Measurements from ENCODE around the gene GSDME.

The GSDME gene

DNA sequence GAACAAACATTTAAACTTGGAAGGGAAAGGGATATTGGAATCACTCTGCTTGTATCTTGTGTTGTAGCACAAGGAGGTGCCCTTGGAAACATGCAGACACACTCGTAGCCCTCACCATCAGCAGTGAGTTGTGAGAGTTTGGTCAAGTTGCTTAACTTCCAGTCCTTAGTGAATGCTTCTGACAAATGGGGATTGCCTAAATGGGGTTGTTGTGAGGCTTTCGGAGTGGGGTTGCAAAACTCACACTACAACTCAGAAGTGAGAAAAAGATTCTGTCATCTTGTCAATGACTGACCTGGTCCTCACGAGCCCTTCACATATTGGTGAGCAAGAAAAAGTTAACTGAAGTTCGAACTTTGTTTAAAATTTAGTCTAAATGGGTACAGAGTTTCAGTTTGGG is 29.0 kb upstream of the GSDME start:
- Histone ChIP-seq H3K36me3 (ENCODE audit: insufficient read depth, low read length) (no peaks in the 10 kb centered on the region), H3K4me1 (ENCODE audit: insufficient read depth, low read length) (no peaks in the 10 kb centered on the region), H3K9ac (ENCODE audit: low read depth, low read length) (no peak overlapping the region), H3K9me3 (ENCODE audit: control insufficient read depth, insufficient read depth, low read length) (peaks cover 5% of the 10 kb centered on the region; the same call in 1 of the 2 replicates)

DNA sequence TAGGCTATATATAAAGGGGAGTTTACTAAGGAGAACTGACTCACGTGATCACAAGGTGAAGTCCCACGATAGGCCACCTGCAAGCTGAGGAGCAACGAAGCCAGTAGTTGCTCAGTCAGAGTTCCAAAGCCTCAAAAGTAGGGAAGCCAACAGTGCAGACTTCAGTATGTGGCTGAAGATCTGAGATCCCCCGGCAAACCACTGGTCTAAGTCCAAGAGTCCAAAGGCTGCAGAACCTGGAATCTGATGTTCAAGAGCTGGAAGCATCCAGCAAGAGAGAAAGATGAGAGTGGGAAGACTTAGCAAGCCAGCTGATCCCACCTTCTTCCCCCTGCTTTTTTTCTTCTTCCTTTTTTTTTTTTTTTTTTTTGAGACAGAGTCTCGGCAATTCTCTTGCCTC is 27.0 kb upstream of the GSDME start:
- peaks cover 5% of the 10 kb centered on the region; the same call in 1 of the 2 replicates for H3K9me3 ChIP-seq (ENCODE audit: control insufficient read depth, insufficient read depth, low read length)
- H3K4me1 ChIP-seq (ENCODE audit: insufficient read depth, low read length): no peaks in the 10 kb centered on the region
- no peaks in the 10 kb centered on the region for H3K36me3 ChIP-seq (ENCODE audit: insufficient read depth, low read length)
- H3K9ac ChIP-seq (ENCODE audit: low read depth, low read length): no peak overlapping the region

DNA sequence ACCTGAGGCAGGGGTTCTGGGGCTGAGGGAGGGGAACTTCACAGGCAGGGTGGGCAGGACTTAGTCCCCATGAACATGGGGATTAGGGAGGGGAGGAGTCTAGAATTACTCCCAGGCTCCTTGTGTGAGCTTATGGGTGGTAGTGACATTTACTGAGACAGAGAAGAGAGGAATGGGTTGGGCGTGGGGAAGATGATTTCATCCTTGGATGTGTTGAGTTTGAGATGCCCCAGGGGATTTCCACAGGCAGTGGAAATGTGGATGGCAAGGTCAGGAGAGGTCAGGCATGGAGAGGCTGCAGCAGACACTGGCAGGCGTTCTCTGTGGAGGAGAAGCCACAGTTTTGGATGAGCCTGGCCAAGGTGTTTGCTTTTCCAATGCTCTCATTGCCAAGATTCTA is 26.4 kb upstream of the GSDME start:
- Histone ChIP-seq H3K36me3 (ENCODE audit: insufficient read depth, low read length) (no peaks in the 10 kb centered on the region), H3K9me3 (ENCODE audit: control insufficient read depth, insufficient read depth, low read length) (0 out of 2 replicates have a peak, but pooled peaks cover under 1% of the 10 kb centered on the region), H3K9ac (ENCODE audit: low read depth, low read length) (no peak overlapping the region), H3K4me1 (ENCODE audit: insufficient read depth, low read length) (no peaks in the 10 kb centered on the region)

DNA sequence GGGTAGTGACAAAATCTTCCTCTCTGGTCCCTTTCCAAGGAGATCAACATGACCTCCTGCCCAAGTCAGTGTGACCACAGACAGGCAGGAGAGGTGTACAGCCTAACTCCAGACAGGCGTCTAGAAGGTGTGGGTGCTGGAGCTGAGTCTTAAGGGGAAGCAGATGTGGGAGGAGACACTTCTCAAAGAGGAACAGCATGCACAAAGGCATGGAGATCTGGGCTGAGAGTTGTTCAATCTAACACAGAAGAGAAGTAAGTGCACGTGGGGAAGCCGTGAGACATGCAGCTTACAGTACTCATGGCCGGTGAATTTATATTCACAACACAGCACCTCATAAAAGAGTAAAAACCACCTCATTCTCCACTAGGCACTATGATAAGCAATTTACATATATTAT is 23.8 kb upstream of the GSDME start:
- Histone ChIP-seq H3K4me1 (ENCODE audit: insufficient read depth, low read length) (no peaks in the 10 kb centered on the region), H3K36me3 (ENCODE audit: insufficient read depth, low read length) (no peaks in the 10 kb centered on the region)

DNA sequence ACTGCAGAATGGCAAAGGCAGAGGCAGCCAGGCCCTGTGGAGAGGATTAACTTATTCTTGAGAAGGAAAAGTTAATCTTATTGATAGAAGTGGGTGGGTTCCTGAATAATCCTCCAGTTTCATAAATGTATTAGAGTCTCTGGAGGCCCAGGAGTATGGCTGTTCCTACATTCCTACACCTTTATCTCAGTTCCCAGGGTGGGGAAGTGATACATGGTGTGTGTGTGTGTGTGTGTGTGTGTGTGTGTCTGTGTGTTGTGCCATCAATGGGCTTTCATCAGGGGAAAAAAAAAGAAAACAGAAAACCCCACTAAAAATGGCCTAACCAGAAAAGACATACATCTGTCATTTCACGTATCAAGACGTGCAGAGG is 22.0 kb upstream of the GSDME start:
- Histone ChIP-seq H3K36me3 (ENCODE audit: insufficient read depth, low read length) (no peaks in the 10 kb centered on the region), H3K9me3 (ENCODE audit: control insufficient read depth, insufficient read depth, low read length) (no peaks in the 10 kb centered on the region), H3K4me1 (ENCODE audit: insufficient read depth, low read length) (no peaks in the 10 kb centered on the region), H3K9ac (ENCODE audit: low read depth, low read length) (no peak overlapping the region)

More for the DNA sequence above, 23.8 kb upstream of the GSDME start:
- no peak overlapping the region for H3K9ac ChIP-seq (ENCODE audit: low read depth, low read length)
- no peaks in the 10 kb centered on the region for H3K9me3 ChIP-seq (ENCODE audit: control insufficient read depth, insufficient read depth, low read length)

DNA sequence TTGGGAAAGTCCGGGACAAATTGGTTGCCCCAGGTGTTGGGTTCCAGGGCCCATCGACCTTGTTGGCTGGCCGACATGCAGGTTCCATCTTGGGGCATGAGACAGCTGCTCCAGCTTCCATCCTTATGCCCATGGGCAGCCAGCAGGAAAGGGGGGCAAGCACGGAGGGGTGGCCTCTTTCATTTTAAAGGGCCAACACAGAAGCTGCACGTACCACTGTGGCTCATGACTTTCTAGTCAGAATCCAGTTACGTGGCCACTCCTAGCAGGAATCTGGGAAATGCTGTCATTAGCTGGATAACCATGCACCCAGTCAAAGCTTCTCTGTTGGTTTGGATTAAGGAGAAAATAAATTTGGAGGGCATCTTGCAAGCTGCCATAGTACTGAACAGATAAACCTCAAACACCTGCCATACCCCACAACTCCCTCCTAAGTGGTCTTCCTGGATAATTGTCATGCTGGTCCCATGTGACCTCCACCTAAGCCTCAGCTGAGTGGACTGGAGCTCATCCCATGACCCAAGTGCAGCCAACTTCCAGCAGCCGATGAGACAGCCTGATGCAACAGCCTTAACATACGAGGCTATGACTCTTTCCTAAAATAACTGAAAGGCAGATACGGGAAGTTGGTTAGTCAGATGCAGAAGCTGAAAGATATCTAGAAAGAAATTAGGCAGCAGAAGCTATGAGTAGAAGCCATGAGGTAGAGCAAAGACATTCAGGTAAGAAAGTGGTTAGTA is 21.4 kb upstream of the GSDME start:
- Histone ChIP-seq H3K9me3 (ENCODE audit: control insufficient read depth, insufficient read depth, low read length) (no peaks in the 10 kb centered on the region), H3K4me1 (ENCODE audit: insufficient read depth, low read length) (0 out of 2 replicates have a peak, but pooled peaks cover under 1% of the 10 kb centered on the region), H3K36me3 (ENCODE audit: insufficient read depth, low read length) (no peaks in the 10 kb centered on the region), H3K9ac (ENCODE audit: low read depth, low read length) (no peak overlapping the region)

DNA sequence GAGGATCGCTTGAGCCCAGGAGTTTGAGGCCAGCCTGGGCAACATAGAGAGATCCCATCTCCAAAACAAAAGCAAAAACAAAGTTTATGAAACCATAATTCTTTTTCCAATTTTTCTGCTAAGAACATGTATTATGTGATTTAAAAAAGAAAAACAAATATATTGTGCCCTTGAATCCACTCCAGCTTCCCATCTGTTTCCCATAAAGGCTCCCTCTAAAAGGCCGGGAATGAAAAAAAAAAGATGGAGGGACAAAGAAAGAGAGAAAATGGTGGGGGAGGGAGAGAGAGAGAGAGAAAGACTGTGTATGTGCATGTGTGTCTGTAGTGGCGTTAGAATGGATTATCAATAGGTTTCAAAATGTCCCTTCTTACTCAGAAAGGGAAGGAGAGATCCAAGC is 20.5 kb upstream of the GSDME start:
- Histone ChIP-seq H3K36me3 (ENCODE audit: insufficient read depth, low read length) (no peaks in the 10 kb centered on the region), H3K9me3 (ENCODE audit: control insufficient read depth, insufficient read depth, low read length) (no peaks in the 10 kb centered on the region), H3K9ac (ENCODE audit: low read depth, low read length) (no peak overlapping the region), H3K4me1 (ENCODE audit: insufficient read depth, low read length) (0 out of 2 replicates have a peak, but pooled peaks cover 4% of the 10 kb centered on the region)

DNA sequence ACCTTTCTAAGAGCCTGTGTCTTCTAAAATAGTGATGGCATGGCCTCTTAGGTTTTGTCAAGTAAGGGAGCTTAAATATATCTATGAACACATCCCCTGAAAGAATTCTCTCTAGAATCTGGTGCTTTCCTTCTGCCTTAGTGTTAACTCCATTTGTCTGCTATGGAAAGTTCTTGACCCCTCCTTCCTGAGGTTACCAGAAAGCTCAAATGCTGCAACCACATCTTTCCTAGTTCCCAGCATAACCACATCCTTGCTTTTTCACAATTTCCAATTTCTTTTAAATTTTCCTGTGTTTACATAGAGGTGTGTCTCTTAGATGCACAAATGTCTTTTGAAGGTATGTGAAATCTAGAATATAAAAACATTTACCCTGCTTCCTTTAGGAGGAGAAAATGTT is 16.4 kb upstream of the GSDME start:
- no peaks in the 10 kb centered on the region for H3K9me3 ChIP-seq (ENCODE audit: control insufficient read depth, insufficient read depth, low read length)
- H3K36me3 ChIP-seq (ENCODE audit: insufficient read depth, low read length): no peaks in the 10 kb centered on the region

DNA sequence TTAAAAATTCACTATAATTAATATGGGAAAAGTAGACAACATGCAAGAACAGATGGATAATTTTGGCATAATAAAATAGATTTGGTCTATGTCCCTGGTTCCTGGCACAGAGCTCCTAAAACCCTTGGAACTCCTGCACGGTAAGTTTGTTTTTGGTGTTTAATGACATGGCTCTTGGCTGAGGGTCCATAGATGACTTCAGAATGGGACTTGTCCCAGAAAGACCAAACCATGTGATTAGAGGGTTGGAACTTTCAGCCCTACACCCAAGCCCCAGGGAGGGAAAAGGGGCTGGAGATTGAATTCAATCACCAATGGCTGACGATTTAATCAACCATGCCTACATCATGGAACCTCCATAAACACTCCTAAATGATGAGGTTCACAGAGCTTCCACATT is 12.6 kb upstream of the GSDME start:
- Histone ChIP-seq H3K36me3 (ENCODE audit: insufficient read depth, low read length) (no peaks in the 10 kb centered on the region), H3K9me3 (ENCODE audit: control insufficient read depth, insufficient read depth, low read length) (no peaks in the 10 kb centered on the region), H3K4me1 (ENCODE audit: insufficient read depth, low read length) (0 out of 2 replicates have a peak, but pooled peaks cover 6% of the 10 kb centered on the region), H3K9ac (ENCODE audit: low read depth, low read length) (no peak overlapping the region)

More for the DNA sequence above, 16.4 kb upstream of the GSDME start:
- H3K4me1 ChIP-seq (ENCODE audit: insufficient read depth, low read length): 0 out of 2 replicates have a peak, but pooled peaks cover 4% of the 10 kb centered on the region
- H3K9ac ChIP-seq (ENCODE audit: low read depth, low read length): no peak overlapping the region; the same call in 1 of the 2 replicates

DNA sequence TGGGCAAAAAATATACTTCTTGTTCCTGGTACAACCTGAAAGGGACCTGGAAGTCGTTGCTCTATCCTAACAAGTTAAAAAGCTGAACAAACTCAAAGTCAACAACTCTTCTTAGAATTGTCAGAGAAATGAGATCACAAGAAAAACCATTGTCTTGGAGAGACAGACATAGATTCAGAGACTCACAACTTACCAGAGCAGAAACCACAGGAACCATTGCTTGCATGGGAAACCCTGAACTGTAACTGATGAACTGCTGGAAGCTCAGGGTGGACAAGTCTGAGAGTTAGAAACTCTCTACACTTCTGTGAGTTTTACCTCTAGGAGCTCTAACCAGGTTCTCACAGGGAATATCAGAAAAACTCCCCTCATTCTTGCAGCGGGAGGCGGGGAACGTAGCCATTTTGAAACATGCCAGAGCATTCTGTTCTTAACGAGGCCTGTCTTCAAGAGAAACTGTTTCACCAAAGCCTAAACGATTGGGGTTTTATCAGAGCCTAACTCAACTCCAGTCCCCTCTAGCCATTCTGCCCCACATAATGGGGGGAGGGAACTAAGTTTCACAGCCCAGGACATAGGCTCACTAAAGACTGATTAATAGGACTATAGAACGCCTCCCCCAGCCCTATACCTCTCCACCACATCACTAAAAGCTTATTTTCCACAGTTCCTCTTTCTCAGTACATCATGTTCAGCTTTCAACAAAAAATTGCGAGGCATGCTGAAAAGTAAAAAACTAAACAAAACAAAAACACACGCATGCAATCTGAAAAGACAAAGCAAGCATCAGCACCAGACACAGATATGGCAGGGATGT is 12.0 kb upstream of the GSDME start:
- Histone ChIP-seq H3K4me1 (ENCODE audit: insufficient read depth, low read length) (0 out of 2 replicates have a peak, but pooled peaks cover 6% of the 10 kb centered on the region), H3K36me3 (ENCODE audit: insufficient read depth, low read length) (no peaks in the 10 kb centered on the region), H3K9ac (ENCODE audit: low read depth, low read length) (no peak overlapping the region), H3K9me3 (ENCODE audit: control insufficient read depth, insufficient read depth, low read length) (no peaks in the 10 kb centered on the region)

DNA sequence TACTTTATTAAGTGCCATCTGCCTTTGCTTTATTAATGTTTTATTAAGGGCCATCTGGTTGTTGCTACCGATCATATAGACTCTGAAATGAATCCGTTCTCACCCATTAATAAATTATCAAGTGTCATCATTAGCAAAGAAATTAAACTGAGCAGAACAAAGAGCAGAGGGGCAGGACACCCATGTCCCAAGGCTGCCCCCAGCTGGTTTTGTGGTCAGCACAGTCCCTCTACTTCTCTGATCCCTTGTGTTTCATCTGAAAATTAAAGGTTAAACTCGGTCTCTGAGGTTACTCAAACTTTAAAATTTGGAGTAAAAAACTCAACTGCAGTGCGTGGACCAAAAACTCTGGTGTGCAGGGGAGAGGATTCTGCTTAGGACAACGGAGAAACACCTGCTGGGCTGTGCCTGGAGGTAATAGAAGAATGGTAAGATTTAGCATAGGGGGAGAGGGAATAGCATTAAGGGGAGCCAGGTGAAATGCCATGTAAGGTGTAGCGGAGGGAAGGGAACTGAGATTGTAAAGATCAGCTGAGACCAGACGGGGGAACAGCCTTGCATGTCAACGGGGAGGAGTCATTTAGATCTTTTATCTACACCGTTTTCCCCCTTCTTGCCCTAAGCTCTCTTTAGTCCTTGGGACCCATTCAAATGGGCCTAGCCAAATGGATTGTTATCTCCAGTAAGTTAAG is 10.8 kb upstream of the GSDME start:
- Histone ChIP-seq H3K9ac (ENCODE audit: low read depth, low read length) (no peak overlapping the region), H3K36me3 (ENCODE audit: insufficient read depth, low read length) (no peaks in the 10 kb centered on the region), H3K9me3 (ENCODE audit: control insufficient read depth, insufficient read depth, low read length) (no peaks in the 10 kb centered on the region), H3K4me1 (ENCODE audit: insufficient read depth, low read length) (0 out of 2 replicates have a peak, but pooled peaks cover 2% of the 10 kb centered on the region)

DNA sequence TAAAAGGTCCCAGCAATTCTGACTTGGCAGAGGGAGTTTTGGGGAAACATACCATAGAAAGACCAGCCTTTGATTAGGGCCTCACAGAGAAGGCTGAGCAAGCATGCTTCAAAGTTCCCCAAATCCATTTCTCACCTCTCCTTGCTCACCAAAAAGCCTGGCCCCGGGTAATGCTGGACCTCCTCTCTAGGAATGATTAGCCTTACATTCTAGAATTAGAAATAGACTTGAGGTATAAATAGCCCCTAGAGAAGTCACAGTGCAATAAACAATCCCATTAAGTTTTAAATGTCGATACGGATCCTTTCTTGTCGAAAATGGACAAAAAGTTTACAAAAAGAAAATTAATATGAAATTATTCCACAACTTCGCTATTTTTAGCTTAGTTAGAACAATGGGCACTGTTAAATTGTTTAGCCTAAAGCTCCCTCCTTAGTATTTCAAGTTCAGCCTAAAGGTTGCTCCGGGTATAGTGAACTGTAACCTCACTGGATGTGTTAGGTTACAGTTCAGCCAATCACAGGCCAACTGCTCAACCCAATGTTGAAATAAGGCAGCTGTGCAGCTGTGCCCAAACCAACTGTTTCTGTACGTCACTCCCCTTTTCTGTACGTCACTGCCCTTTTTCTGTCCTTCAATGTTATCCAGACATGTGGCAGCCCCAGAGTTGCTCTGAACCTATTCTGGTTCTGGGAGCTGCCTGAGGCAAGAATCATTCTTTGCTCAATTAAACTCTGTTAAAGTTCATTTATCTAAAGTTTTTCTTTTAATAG is 7.9 kb upstream of the GSDME start:
- Histone ChIP-seq H3K9me3 (ENCODE audit: control insufficient read depth, insufficient read depth, low read length) (no peaks in the 10 kb centered on the region), H3K36me3 (ENCODE audit: insufficient read depth, low read length) (no peaks in the 10 kb centered on the region), H3K4me1 (ENCODE audit: insufficient read depth, low read length) (0 out of 2 replicates have a peak, but pooled peaks cover 2% of the 10 kb centered on the region), H3K9ac (ENCODE audit: low read depth, low read length) (no peak overlapping the region)

DNA sequence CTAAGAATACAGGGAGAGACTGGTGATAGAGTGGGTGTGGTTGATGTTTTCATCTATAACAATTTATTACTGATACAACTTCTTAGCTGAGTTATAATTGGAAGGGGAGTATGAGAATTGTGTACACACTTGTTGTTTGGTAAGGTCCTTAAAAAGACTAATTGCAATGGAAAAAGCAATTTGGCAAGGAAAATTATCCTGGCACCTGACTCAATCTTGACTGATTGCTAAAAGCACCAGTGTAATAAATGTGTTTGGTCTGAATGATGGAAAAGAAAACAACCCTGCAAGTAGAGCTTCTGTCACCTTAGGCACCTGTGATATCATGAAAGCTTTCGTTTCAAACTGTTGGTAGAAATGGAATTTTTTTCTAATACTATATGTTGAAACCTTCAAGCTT is 6.7 kb upstream of the GSDME start:
- H3K36me3 ChIP-seq (ENCODE audit: insufficient read depth, low read length): no peaks in the 10 kb centered on the region
- 0 out of 2 replicates have a peak, but pooled peaks cover 2% of the 10 kb centered on the region for H3K4me1 ChIP-seq (ENCODE audit: insufficient read depth, low read length)
- H3K9me3 ChIP-seq (ENCODE audit: control insufficient read depth, insufficient read depth, low read length): no peaks in the 10 kb centered on the region
- no peak overlapping the region for H3K9ac ChIP-seq (ENCODE audit: low read depth, low read length)
